ENCODE data around the gene C6orf62.

GRCh38 chr6:24763578-24763977 is 44.6 kb upstream of the C6orf62 start:
- TF ChIP-seq POLR2AphosphoS5 (IDR thresholded peaks at IDR 0.05; ENCODE audit: low read depth, low read length), result no peak
- TF ChIP-seq POLR2A (IDR thresholded peaks at IDR 0.05; ENCODE audit: low read depth, low read length), result no peak
- no peak for TF ChIP-seq TAF1 (IDR thresholded peaks at IDR 0.05; ENCODE audit: borderline replicate concordance, low read depth, low read length)

All from GM12892 (cell line).